ENCODE measurements around the gene SLC26A2. TPM values are rescaled to one million over a fixed set of nuclear protein-coding genes. Genes with fewer than 3 reads are reported as not detected.

SLC26A2 gene
- total and polyA plus RNA-seq, 2 of the 8 experiments (the other 6 are each of a cell fraction or from before 2014, with no cell fraction given) = 3.7 to 11.4 TPM

Small RNAs within 50 kb of the gene (small RNA-seq; reads per million reads assigned to genes)
- gene RF00019 (ENCODE audit: insufficient read depth) = not detected

Other genes with a start within 250 kb of the SLC26A2 start
- 11.4 and 11.5 TPM in 2 replicates for gene PPARGC1B, start 230.4 kb upstream of the SLC26A2 start, total RNA-seq (2021; fragmentation: NEBNext Ultra II Directional; extraction: Animal tissue kit (Norgen Biotek cat#: 25700))
- gene PPARGC1B, start 230.4 kb upstream of the SLC26A2 start, polyA plus RNA-seq (2011; rRNA removed) = 1.7 and 2.5 TPM in 2 replicates
- not detected in 2 replicates for gene PDE6A, start 16.0 kb upstream of the SLC26A2 start, total RNA-seq (2021; fragmentation: NEBNext Ultra II Directional; extraction: Animal tissue kit (Norgen Biotek cat#: 25700))
- not detected in 2 replicates for gene PDE6A, start 16.0 kb upstream of the SLC26A2 start, polyA plus RNA-seq (2011; rRNA removed)
- gene TIGD6, start 39.9 kb downstream of the SLC26A2 start, total RNA-seq (2021; fragmentation: NEBNext Ultra II Directional; extraction: Animal tissue kit (Norgen Biotek cat#: 25700)) = 1.2 and 1.3 TPM in 2 replicates
- 1.9 and 2.4 TPM in 2 replicates for gene TIGD6, start 39.9 kb downstream of the SLC26A2 start, polyA plus RNA-seq (2011; rRNA removed)
- gene HMGXB3, start 40.0 kb downstream of the SLC26A2 start, total RNA-seq (2021; fragmentation: NEBNext Ultra II Directional; extraction: Animal tissue kit (Norgen Biotek cat#: 25700)) = 27.5 and 28.0 TPM in 2 replicates
- gene HMGXB3, start 40.0 kb downstream of the SLC26A2 start, polyA plus RNA-seq (2011; rRNA removed) = 26.8 and 28.8 TPM in 2 replicates
- not detected in 2 replicates for gene CSF1R, start 125.8 kb downstream of the SLC26A2 start, total RNA-seq (2021; fragmentation: NEBNext Ultra II Directional; extraction: Animal tissue kit (Norgen Biotek cat#: 25700))
- 0.12 TPM in 1 of 2 replicates, not detected in the other for gene CSF1R, start 125.8 kb downstream of the SLC26A2 start, polyA plus RNA-seq (2011; rRNA removed)
- 13.7 and 15.9 TPM in 2 replicates for gene PDGFRB, start 195.1 kb downstream of the SLC26A2 start, total RNA-seq (2021; fragmentation: NEBNext Ultra II Directional; extraction: Animal tissue kit (Norgen Biotek cat#: 25700))
- 4.2 and 5.9 TPM in 2 replicates for gene PDGFRB, start 195.1 kb downstream of the SLC26A2 start, polyA plus RNA-seq (2011; rRNA removed)
- gene CDX1, start 206.0 kb downstream of the SLC26A2 start, total RNA-seq (2021; fragmentation: NEBNext Ultra II Directional; extraction: Animal tissue kit (Norgen Biotek cat#: 25700)) = not detected in 2 replicates
- 0.06 TPM in 1 of 2 replicates, not detected in the other for gene CDX1, start 206.0 kb downstream of the SLC26A2 start, polyA plus RNA-seq (2011; rRNA removed)
- 0.07 TPM in 1 of 2 replicates, not detected in the other for gene SLC6A7, start 229.3 kb downstream of the SLC26A2 start, total RNA-seq (2021; fragmentation: NEBNext Ultra II Directional; extraction: Animal tissue kit (Norgen Biotek cat#: 25700))
- gene SLC6A7, start 229.3 kb downstream of the SLC26A2 start, polyA plus RNA-seq (2011; rRNA removed) = 0.02 and 0.12 TPM in 2 replicates